Mesodermal cell (in vitro differentiated cells): ENCODE measurements around the gene OR51Q1.

Experiments
- H3K27ac ChIP-seq: 2 replicates; pipeline ENCODE4 v1.7.0; 2013; ENCODE audit warnings: mild to moderate bottlenecking, low read depth, low read length, moderate library complexity; ENCODE audit not compliant: severe bottlenecking
- H3K36me3 ChIP-seq: 2 replicates; pipeline ENCODE4 v1.7.1; 2013; ENCODE audit warnings: mild to moderate bottlenecking, low read length, moderate library complexity; ENCODE audit not compliant: control insufficient read depth, insufficient read depth
- H3K4me1 ChIP-seq: one replicate; pipeline ENCODE4 v1.7.1; 2013; ENCODE audit warnings: mild to moderate bottlenecking, low read length; ENCODE audit not compliant: insufficient read depth, control insufficient read depth, poor library complexity, severe bottlenecking
- H3K4me3 ChIP-seq: 2 replicates; pipeline ENCODE4 v1.7.0; 2013; ENCODE audit warnings: low read length, control low read depth, mild to moderate bottlenecking; ENCODE audit not compliant: insufficient read depth, poor library complexity, severe bottlenecking; ENCODE audit errors: extremely low read depth
- H3K9me3 ChIP-seq: 2 replicates; pipeline ENCODE4 v1.7.1; 2013; ENCODE audit warnings: mild to moderate bottlenecking, low read length, moderate library complexity; ENCODE audit not compliant: control insufficient read depth
- WGBS, 2 experiments: methylation state at CpG; one replicate each; pipeline ENCODE4 v1.1.5; 2013; ENCODE audit warnings: missing lambda C conversion rate in 2 of 2; ENCODE audit not compliant: insufficient coverage in 2 of 2; 5-methylcytosine and 5-hydroxymethylcytosine counted together

Gene OR51Q1

DNA sequence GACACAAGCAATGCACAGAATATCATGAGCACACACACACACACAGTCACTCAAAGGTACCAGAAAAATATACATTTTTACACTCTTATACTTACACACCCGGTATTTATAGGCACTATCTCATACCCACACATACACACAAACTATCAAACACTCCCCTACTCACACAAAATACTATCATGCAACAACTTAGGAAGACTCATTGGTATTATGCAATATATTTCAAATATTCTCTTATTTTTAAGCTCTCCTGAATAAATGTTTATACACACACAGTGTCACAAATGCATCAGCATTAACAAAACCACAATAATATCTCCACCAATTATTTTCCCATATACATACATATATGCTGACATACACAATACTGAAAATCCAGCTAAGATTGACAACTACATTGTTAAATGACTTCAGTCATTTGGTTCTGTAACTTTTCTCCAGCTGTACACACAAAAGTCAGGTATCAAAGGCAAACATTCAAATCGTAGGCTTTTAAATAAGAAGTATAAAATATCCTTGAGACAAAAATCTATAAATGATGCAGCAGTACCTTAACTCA, 22.0 kb downstream of the OR51Q1 start:
- Histone ChIP-seq H3K36me3 (no peaks in the 10 kb centered on the region), H3K9me3 (no peaks in the 10 kb centered on the region), H3K4me1 (no peaks in the 10 kb centered on the region), H3K4me3 (no peak overlapping the region), H3K27ac (no peak overlapping the region)
- 67 to 83% methylated on average over 1 of the region's 2 CpGs for WGBS, 2 experiments

DNA sequence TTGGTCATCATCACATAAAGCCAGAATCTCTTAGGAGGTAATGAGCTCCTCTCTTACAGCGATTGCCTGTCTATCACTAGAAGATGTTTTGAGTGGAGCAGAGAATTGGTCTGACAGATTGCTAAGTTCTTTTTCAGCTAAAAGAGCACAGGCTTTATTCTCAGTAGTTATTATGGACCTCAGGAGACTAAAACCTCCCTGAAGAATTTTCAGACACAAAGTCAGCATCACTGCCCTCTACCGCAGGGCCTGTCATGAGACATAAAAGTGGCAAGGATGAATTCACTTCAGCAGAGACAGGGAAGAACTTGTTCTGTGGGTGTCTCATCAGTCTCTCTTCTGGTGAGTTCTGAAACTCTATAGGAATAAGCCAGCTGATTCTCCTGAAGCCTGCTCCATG, 27.1 kb downstream of the OR51Q1 start, which contains the start of gene OR51I2:
TSS of gene OR51I2 (plus strand) at position 301 of the 400 bp plus-strand sequence. CDS start 4,166 bp downstream, outside the sequence.
- H3K9me3 ChIP-seq = no peaks in the 10 kb centered on the region
- H3K4me3 ChIP-seq = no peak within 1 kb of the TSS
- WGBS, 2 experiments = 100% methylated on average over 1 of the region's 2 CpGs; no CpG with 5 or more reads in 1 of the 2 experiments

DNA sequence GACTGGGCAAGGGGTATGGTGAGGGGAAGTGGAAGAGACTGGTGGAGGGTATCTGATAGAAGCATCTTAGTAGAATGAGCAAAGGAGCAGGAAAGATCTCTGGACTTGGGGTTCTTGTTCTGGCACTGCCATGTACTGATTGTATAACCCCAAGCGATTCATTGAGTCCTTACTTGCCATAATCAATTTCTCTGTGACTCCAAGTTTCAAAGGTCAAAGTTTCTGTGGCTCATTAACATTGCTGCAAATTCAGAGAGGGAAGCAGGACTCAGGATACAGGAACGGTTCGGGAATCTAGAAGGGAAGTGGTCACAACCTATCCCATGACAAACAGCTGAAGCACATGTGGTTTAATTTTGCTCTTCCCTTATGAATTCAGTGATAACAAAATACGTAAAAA, 27.5 kb downstream of the OR51Q1 start:
- H3K9me3 ChIP-seq = no peaks in the 10 kb centered on the region
- WGBS, 2 experiments = 90 to 100% methylated on average over 1 to 2 of the region's 4 CpGs
- H3K27ac ChIP-seq = no peak overlapping the region
- H3K4me1 ChIP-seq = no peaks in the 10 kb centered on the region
- H3K36me3 ChIP-seq = no peaks in the 10 kb centered on the region
- no peak overlapping the region for H3K4me3 ChIP-seq

More for the DNA sequence above, 27.1 kb downstream of the OR51Q1 start, which contains the start of gene OR51I2:
- H3K27ac ChIP-seq = no peak within 1 kb of the TSS
- no peaks in the 10 kb centered on the region for H3K4me1 ChIP-seq
- no peaks in the 10 kb centered on the region for H3K36me3 ChIP-seq

DNA sequence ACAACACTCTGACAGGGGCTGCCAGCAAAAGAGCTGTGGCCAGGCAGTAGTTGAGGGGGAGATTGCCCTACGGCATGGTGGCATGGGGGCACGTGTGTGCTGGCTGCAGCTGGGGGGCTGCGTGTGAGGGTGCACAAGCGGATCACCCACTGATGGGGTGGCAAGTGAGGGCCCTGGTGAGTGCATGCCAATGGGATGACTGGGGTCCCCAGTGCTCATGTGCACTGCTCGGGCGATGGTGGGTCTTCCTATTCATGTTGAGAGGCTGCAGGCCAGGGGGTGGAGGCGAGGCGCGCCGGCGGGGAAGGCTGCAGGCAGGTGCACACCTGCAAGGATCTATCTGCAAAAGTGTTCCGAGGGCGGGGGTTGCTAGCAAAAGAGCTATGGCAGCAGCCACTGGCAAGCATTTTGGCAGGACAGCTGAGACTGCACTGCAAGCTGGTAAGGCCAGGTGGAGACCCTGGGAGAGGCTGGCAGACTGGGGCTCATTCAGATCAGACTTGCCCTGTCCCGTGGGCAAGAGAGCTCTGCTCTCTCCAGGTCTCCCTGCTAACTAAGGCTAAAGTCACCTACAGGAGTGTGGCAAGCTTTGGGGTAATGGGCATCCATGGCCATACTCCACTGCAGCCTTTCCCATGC, 39.2 kb downstream of the OR51Q1 start:
- Histone ChIP-seq H3K9me3 (no peaks in the 10 kb centered on the region), H3K4me1 (no peaks in the 10 kb centered on the region), H3K27ac (no peak overlapping the region), H3K36me3 (no peaks in the 10 kb centered on the region), H3K4me3 (no peak overlapping the region)
- 84 to 94% methylated on average over 7 to 14 of the region's 14 CpGs for WGBS, 2 experiments

DNA sequence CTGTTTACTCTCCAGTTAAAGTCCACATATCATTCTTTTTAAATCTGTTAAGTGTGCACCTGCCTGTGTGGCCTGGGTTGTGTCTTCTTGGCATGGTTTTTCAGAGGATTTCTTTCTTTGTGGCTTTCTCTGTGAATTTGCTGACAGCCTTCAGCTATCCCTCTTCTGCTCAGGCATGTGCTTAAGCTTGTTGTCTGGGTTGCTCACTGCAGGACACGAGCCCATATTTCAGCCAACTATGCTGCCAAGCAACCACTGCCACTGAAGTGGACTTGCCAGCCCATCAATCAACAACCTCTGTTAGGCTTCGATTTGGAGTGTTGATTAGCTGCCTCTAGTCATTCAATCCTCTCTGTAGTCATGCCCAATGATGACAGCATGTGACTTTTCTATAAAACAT, 45.6 kb downstream of the OR51Q1 start:
- Histone ChIP-seq H3K36me3 (no peaks in the 10 kb centered on the region), H3K4me3 (no peak overlapping the region), H3K4me1 (no peaks in the 10 kb centered on the region), H3K27ac (no peak overlapping the region), H3K9me3 (no peaks in the 10 kb centered on the region)
- 60 to 67% methylated on average over 1 to 2 of the region's 2 CpGs for WGBS, 2 experiments
